CD1c-positive myeloid dendritic cell (primary cell): Measurements from ENCODE around the gene APLP1.
"Not testable (repeated sequence)": the region's sequence is repeated elsewhere in the genome, so short reads cannot be mapped to it uniquely, and the experiment has no call there.

ENCODE experiments used
- DNase-seq: peaks from one replicate; pipeline ENCODE4 v3.0.0-alpha.2; 2016; ENCODE audit errors: extremely low spot score

Gene APLP1

DNA sequence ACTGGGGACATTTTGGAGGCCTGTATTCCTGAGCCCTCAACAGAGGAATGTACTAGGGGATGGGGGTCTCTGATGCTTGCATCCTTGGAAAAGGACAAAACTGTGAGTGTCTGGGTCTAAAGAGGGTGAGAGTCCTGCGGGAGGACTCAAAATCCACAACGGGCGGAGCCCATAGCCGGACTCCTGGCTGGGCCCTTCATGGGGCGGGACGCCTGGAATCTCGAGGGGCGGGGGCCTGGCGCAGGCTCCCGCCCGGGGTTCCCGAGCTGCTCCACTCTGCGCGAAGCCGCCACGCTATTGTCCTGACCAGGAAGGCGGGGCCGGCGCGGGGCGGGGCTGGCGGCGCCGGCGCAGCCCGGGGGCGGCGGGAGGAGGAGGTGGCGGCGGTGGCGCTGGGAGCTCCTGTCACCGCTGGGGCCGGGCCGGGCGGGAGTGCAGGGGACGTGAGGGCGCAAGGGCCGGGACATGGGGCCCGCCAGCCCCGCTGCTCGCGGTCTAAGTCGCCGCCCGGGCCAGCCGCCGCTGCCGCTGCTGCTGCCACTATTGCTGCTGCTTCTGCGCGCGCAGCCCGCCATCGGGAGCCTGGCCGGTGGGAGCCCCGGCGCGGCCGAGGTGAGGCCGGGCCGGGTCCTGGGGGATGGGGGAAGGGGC is at the start of gene APLP1:
Gene APLP1, plus strand, starts transcription at position 403 of the 651 bp plus-strand sequence. Its CDS starts 63 bp downstream, at position 466.
- DNase-seq = peak; percentile 74

GRCh38 chr19:35822579-35822978 is 45.8 kb upstream of the APLP1 start:
- DNase-seq = no peak

- no peak for DNase-seq
Observed at GRCh38 chr19:35824150-35824549, 44.2 kb upstream of the APLP1 start.

- DNase-seq = peak; percentile 53
Observed at GRCh38 chr19:35828692-35829301, 39.6 kb upstream of the APLP1 start.

- DNase-seq = no peak
Observed at GRCh38 chr19:35830986-35831385, 37.4 kb upstream of the APLP1 start.

DNA sequence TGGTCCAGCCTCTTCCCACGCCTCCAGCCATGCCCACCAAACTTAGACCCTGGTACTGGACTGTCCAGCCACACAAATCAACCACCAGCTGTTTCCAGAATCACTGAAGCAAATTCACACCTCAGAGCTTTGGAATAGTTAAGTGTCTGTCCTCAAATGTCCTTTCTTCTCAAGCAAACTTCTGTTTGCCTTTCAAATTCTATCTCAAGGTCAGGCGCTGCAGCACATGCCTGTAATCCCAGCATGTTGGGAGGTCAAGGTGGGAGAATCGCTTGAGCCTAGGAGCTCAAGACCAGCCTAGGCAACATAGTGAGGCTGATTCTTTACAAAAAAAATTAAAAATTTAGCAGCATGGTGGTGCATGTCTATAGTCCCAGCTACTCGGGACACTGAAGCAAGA is 36.3 kb upstream of the APLP1 start:
- DNase-seq = no peak

DNA sequence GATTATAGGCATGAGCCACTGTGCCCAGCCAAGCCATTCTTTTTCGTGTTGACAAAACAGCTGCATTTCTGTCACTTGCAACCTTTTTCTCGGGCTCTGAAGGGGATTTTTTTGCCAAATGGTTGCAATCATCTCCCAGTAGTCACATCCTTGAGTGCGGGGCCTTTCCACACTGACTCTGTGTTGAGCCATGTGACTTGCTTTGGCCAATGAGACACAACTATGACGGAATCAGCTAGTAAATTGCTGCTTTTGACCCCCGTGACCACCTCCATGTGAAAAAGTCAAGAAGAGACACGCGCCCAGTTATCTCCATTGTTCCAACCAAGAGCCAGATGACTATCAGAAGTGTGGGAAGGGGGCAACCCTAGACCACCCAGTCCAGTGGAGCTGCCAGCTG is 34.4 kb upstream of the APLP1 start:
- DNase-seq = no peak

DNA sequence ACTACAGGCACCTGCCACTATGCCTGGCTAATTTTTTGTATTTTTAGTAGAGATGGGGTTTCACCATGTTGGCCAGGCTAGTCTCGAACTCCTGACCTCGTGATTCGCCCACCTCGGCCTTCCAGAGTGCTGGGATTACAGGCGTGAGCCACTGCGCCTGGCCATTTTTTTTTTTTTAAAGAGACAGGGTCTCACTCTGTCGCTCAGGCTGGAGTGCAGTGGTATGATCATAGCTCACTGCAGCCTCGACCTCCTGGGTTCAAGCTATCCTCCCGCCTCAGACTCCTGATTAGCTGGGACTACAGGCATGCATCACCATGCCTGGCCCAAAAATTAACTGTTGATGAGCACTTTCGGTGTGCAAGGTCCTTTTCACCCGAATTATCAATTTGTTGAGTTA is 32.3 kb upstream of the APLP1 start:
- not testable (repeated sequence) for DNase-seq

- DNase-seq = no peak
Observed at GRCh38 chr19:35841961-35842595, 26.3 kb upstream of the APLP1 start.

DNA sequence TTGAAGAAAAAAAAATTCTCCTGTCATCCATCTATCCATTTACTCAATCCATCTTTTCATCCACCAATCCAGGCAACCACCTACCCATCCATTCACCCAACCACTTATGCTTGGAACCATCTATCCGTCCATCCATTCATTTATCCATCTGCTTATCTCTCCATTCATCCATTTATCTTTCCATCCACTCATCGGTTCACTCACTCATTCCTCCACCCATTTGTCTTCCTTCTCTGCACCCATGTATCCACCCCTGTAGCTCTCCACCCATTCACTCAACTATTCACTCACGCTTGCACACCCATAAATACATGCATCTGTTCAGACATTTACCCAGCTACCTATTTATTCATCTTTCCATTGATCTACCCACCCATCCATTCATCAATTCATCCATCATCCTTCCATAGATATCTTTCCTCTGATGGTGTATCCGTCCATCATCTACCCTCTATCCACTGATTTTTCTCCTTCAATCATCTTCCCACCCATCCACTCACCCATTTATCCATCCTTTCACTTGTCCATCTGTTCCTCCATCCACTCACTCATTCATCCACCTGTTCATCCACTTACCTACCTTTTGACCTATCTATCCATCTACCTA is 25.6 kb upstream of the APLP1 start:
- no peak for DNase-seq

DNA sequence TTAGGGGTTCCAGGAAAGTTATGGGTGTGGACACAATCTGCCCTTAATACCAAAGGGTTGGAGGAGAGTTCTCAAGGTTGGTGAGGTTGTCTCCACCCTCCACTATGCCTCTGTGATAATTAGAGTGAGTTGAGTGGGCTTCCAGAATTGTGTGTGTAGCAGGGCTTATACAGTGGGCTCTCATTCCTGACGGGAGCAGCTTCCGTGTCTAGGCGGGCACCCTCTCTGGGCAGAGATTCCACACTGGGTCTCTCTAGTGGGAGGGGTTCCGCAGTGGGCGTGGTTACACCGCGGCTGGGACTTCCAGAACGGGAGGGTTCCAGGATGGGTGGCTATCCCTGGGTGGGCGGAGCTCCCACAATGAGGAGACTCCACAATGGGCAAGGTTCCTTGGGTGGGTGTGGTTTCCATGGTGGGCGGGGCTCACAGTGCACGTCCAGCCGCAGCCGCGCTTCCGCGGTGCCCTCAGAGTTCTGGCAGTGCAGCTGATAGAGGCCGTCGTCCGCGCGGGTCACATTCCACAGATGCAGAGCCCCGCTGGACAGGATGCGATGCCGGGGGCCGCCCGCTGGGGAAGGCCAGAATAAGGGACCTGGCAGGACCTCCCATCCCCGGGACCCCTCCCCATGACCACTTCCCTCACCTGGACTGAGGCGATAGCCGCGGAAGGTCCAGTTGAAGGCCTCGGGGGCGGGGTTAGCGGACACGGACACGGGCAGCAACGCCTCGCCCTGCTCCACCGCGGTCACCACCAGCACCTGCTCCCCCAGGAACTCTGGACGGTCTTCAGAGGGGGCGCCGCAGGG is 24.5 kb upstream of the APLP1 start:
- DNase-seq = peak; percentile 47

- DNase-seq = no peak
Observed at GRCh38 chr19:35844482-35845214, 23.7 kb upstream of the APLP1 start.

- peak; percentile 68 for DNase-seq
Observed at GRCh38 chr19:35845215-35846037, 22.9 kb upstream of the APLP1 start.

DNA sequence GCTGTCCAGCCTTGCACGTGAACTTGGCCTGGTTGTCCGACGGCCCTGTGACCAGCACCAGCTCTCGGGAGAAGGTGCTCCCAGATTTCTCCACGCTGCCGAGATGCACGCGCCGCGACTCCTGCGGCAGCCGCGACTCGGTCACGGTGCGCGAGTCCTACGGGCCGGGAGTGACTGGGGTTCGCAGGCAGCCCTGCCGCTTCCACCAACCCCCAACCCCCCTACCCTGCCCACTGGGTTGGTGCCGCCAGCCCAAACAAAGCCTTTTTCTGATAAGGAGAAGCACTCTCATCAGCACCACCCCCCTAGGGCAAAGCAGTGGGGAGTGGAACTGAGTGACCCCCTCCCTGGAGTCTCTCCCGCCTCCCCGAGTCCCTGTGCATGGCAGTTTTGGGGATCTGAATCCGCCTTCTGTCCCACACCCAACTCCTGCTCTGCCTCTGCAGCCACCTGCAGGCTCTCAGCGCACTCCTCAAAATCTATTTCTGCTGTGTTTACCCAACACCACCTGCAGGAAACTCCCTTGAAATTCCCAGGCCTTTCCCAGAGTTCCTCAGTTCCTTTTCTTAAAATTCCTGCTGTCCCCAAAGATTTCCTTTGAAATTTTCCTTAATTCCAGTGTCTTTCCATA is 22.2 kb upstream of the APLP1 start:
- DNase-seq = no peak

DNA sequence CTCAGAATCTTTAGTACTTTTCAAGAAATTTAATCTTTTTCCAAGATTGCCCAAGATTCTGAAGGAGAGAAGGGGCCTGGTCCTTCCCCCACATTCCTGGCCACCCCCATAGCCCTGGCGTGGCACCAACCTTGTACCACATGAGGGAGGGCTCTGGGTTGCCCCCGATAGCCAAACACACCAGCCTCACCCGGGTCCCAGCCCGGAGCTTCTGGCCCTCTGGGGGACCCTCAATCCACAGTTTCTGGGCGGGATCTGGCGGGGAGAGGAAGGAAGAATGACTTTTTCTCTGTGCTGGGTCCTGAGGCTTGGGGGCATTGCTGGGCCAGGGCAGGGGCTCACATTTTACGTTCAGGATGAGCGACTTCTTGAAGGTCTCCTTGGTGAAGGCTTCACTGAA is 20.5 kb upstream of the APLP1 start:
- DNase-seq = no peak

- no peak for DNase-seq
Observed at GRCh38 chr19:35848486-35848885, 19.9 kb upstream of the APLP1 start.

- DNase-seq = no peak
Observed at GRCh38 chr19:35848919-35849505, 19.4 kb upstream of the APLP1 start.

DNA sequence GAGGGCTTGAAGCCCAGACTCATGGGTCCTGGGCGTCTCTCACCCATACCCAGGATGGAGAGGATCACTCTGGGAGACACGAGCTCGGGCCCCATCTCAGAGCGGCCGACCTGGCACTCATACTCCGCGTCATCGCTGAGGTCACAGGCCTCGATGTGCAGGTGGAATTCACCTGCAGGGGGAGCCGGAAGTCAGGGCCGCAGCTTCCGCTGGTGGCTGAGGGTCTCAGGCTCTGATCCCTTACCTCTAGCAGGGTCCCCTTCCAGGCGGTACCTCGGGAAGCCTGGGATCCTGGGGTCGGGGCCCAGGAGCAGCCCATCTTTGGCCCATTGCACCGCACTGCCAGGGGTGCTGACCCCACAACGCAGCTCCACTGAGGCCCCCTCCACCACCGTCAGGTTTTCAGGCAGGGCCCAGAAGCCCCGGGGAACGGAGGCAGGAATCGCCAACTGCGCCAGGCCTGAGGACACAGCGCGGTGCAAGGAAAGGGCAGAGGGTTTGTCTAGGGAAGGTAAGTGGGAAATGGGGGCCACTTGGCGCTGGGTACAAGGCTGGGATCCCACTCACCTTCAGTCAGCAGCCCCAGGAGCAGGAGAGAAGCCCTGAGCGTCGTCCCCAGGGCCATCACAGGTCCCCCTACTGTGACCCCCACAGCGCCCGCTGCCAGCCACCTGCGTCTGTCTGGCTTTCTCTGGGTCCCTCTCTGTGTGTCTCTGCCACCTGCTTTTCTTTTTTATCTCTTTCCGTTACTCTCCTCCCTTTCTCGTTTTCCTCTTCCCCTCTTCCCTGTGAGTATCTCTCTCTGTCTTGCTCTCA is 17.0 kb upstream of the APLP1 start:
- DNase-seq = no peak
